ENCODE results near the gene BAZ2B.

Gene BAZ2B

DNA sequence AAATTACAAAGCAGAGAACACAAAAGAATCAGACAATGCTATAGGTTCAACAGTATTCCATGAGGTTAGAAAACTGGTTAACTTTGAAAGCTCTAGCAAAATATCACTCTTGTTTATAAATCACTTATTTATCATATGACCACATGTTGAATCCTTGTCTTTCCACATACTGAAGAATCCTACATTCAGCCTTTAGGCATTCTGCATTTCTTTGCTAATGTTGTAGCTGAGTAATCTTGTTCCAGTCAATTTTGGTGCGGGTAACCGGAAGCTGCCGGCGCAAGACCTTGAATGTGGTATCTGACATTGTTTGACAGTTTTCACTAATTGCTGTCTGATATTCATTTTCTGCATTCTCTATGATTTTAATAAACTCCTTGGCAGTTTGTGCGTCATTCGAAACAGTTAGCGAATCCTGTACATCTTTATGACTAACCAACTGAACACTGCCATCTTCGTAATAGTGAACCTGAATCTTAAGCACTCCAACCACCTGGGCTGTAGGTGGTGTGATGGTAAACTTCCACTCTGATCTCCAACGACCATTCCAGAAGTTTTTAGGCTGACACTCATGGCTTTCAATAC lies 154.1 kb downstream of the BAZ2B start:
- no peak for DNase-seq (ENCODE audit: extremely low read depth, low read depth)
- H3K4me3 ChIP-seq (replicated peaks; ENCODE audit: low read depth, low read length) = no peak overlapping the region
- TF ChIP-seq, protein P1, sequence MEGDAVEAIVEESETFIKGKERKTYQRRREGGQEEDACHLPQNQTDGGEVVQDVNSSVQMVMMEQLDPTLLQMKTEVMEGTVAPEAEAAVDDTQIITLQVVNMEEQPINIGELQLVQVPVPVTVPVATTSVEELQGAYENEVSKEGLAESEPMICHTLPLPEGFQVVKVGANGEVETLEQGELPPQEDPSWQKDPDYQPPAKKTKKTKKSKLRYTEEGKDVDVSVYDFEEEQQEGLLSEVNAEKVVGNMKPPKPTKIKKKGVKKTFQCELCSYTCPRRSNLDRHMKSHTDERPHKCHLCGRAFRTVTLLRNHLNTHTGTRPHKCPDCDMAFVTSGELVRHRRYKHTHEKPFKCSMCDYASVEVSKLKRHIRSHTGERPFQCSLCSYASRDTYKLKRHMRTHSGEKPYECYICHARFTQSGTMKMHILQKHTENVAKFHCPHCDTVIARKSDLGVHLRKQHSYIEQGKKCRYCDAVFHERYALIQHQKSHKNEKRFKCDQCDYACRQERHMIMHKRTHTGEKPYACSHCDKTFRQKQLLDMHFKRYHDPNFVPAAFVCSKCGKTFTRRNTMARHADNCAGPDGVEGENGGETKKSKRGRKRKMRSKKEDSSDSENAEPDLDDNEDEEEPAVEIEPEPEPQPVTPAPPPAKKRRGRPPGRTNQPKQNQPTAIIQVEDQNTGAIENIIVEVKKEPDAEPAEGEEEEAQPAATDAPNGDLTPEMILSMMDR (IDR thresholded peaks at IDR 0.05; ENCODE audit: low read depth, low read length, missing control alignments) = no peak

GRCh38 chr2:159461076-159461475 lies 155.3 kb downstream of the BAZ2B start:
- TF ChIP-seq, protein P1 (IDR thresholded peaks at IDR 0.05; ENCODE audit: low read depth, low read length, missing control alignments) = no peak
- no peak for DNase-seq (ENCODE audit: extremely low read depth, low read depth)
- no peak overlapping the region for H3K4me3 ChIP-seq (replicated peaks; ENCODE audit: low read depth, low read length)

- no peak for DNase-seq (ENCODE audit: extremely low read depth, low read depth)
- TF ChIP-seq, protein P1 (IDR thresholded peaks at IDR 0.05; ENCODE audit: low read depth, low read length, missing control alignments) = no peak
- H3K4me3 ChIP-seq (replicated peaks; ENCODE audit: low read depth, low read length) = no peak overlapping the region
These were observed 156.1 kb downstream of the BAZ2B start for GRCh38 chr2:159460227-159460626.

- TF ChIP-seq, protein P1 (IDR thresholded peaks at IDR 0.05; ENCODE audit: low read depth, low read length, missing control alignments) = no peak
- DNase-seq (ENCODE audit: extremely low read depth, low read depth) = no peak
- no peak overlapping the region for H3K4me3 ChIP-seq (replicated peaks; ENCODE audit: low read depth, low read length)
These were observed 157.1 kb downstream of the BAZ2B start for GRCh38 chr2:159459279-159459678.

GRCh38 chr2:159457589-159457988 lies 158.8 kb downstream of the BAZ2B start:
- TF ChIP-seq, protein P1 (IDR thresholded peaks at IDR 0.05; ENCODE audit: low read depth, low read length, missing control alignments) = no peak
- DNase-seq (ENCODE audit: extremely low read depth, low read depth) = no peak
- no peak overlapping the region for H3K4me3 ChIP-seq (replicated peaks; ENCODE audit: low read depth, low read length)

- no peak overlapping the region for H3K4me3 ChIP-seq (replicated peaks; ENCODE audit: low read depth, low read length)
- DNase-seq (ENCODE audit: extremely low read depth, low read depth) = no peak
- TF ChIP-seq, protein P1 (IDR thresholded peaks at IDR 0.05; ENCODE audit: low read depth, low read length, missing control alignments) = no peak
These were observed 159.6 kb downstream of the BAZ2B start for GRCh38 chr2:159456500-159457426.
